Measurements from ENCODE around the gene FAM120A.

GRCh38 chr9:93567271-93567959 lies 115.9 kb downstream of the FAM120A start:
- TF ChIP-seq CTCF (IDR thresholded peaks at IDR 0.05): no peak
- TF ChIP-seq PRDM15 (CRISPR knock-in tag; IDR thresholded peaks at IDR 0.05): no peak
- no peak for TF ChIP-seq TEAD4 (CRISPR knock-in tag; IDR thresholded peaks at IDR 0.05)
- no peak for TF ChIP-seq ARID4B (CRISPR knock-in tag; IDR thresholded peaks at IDR 0.05; ENCODE audit: borderline replicate concordance)
- TF ChIP-seq ESRRA (CRISPR knock-in tag; IDR thresholded peaks at IDR 0.05; ENCODE audit: borderline replicate concordance): no peak
- no peak for TF ChIP-seq MAX (CRISPR knock-in tag; IDR thresholded peaks at IDR 0.05)
- no peak for TF ChIP-seq JAZF1 (CRISPR knock-in tag; IDR thresholded peaks at IDR 0.05)
- TF ChIP-seq ZNF512 (CRISPR knock-in tag; IDR thresholded peaks at IDR 0.05; ENCODE audit: borderline replicate concordance): no peak
- TF ChIP-seq MYBL2 (CRISPR knock-in tag; IDR thresholded peaks at IDR 0.05): no peak
- no peak for TF ChIP-seq ATF6 (CRISPR knock-in tag; IDR thresholded peaks at IDR 0.05)
- no peak for TF ChIP-seq GABPB1 (CRISPR knock-in tag; IDR thresholded peaks at IDR 0.05)

Data from WTC11 (cell line).